Ovary (tissue), 3 donors: ENCODE results near the gene DPEP1.

Source experiments
- CTCF ChIP-seq, 3 donors: fragments of 450-650 bp in 2 of 3; fragments of 200-600 bp in 1 of 3; IDR thresholded peaks; one replicate each; pipeline versions ENCODE4 v1.5.1 to v1.8.0; 2016 to 2022; ENCODE audit warnings: antibody characterized with exemption in 3 of 3, mild to moderate bottlenecking in 1 of 3
- EP300 ChIP-seq: sonication (generic); formaldehyde crosslinking; IDR thresholded peaks from one replicate; pipeline ENCODE4 v1.6.1; 2017; ENCODE audit warnings: antibody characterized with exemption
- POLR2A ChIP-seq: fragments of 450-650 bp; IDR thresholded peaks from one replicate; pipeline ENCODE4 v1.6.1; 2017; ENCODE audit warnings: antibody characterized with exemption, mild to moderate bottlenecking, moderate library complexity
- donor health status: DM: no; HTN: no; CAD: no.

- TF ChIP-seq CTCF (IDR thresholded peaks at IDR 0.05): no peak
- no peak for TF ChIP-seq POLR2A
- no peak for TF ChIP-seq EP300
These were observed 37.9 kb upstream of the DPEP1 start, which contains the start of gene CPNE7 for GRCh38 chr16:89575247-89576152.
